HEK293 (cell line): Measurements from ENCODE around the gene KCNIP4.

Source experiments
- CTCF ChIA-PET: fragments of 350-600 bp; formaldehyde crosslinking; extraction: SDS; loops from one replicate; lab custom pipeline; 2021; ENCODE audit warnings: antibody characterized with exemption; lab: Yijun Ruan, JAX
- POLR2A ChIA-PET: fragments of 300-600 bp; formaldehyde crosslinking; extraction: SDS; loops from one replicate; lab custom pipeline; 2020; ENCODE audit warnings: antibody characterized with exemption, inconsistent platforms; lab: Yijun Ruan, JAX
- H3K27ac ChIP-seq: fragments of 200-500 bp; sonication (Bioruptor generic); 2 replicates; pipeline ENCODE4 v1.5.1; 2014; ENCODE audit warnings: low read depth, low read length, control low read depth, inconsistent platforms; ENCODE audit errors: extremely low read depth
- H3K36me3 ChIP-seq, 2 experiments: fragments of 200-500 bp in 1 of 2; sonication (Bioruptor generic) in 1 of 2; 1 replicate in 1 of 2; 2 replicates in 1 of 2; pipeline ENCODE4 v1.5.1; 2014 to 2017; ENCODE audit warnings: inconsistent platforms in 2 of 2, low read length in 2 of 2; ENCODE audit not compliant: control insufficient read depth in 2 of 2, insufficient read depth in 1 of 2
- H3K4me1 ChIP-seq: fragments of 200-500 bp; sonication (Bioruptor generic); 2 replicates; pipeline ENCODE4 v1.5.1; 2014; ENCODE audit warnings: mild to moderate bottlenecking, low read length, inconsistent platforms; ENCODE audit not compliant: control insufficient read depth, insufficient read depth
- H3K4me3 ChIP-seq: 2 replicates; pipeline ENCODE4 v1.5.1; 2011; ENCODE audit warnings: low read depth, mild to moderate bottlenecking, control low read depth, low read length, moderate library complexity
- H3K9me3 ChIP-seq: fragments of 200-500 bp; sonication (Bioruptor generic); 2 replicates; pipeline ENCODE4 v1.5.1; 2014; ENCODE audit warnings: low read depth, low read length, inconsistent platforms; ENCODE audit not compliant: control insufficient read depth, insufficient read depth
- ELK4 ChIP-seq: IDR thresholded peaks from 2 replicates; pipeline ENCODE4 v1.6.1; 2011; ENCODE audit warnings: mild to moderate bottlenecking, low read depth, low read length, borderline replicate concordance
- GFI1B ChIP-seq: fragments of 450-650 bp; formaldehyde crosslinking; IDR thresholded peaks from 2 replicates; pipeline ENCODE4 v1.5.1; 2016; ENCODE audit warnings: missing biosample characterization, missing genetic modification characterization
- GLIS1 ChIP-seq: fragments of 450-650 bp; formaldehyde crosslinking; IDR thresholded peaks from 2 replicates; pipeline ENCODE4 v1.5.1; 2016; ENCODE audit warnings: missing biosample characterization, missing genetic modification characterization
- HOXA7 ChIP-seq: sonication (generic); formaldehyde crosslinking; IDR thresholded peaks from 2 replicates; pipeline ENCODE4 v1.8.1; 2022; ENCODE audit warnings: missing genetic modification reagents, borderline replicate concordance
- KLF10 ChIP-seq: fragments of 450-650 bp; IDR thresholded peaks from 2 replicates; pipeline ENCODE4 v1.5.1; 2018; ENCODE audit warnings: missing biosample characterization, mild to moderate bottlenecking, missing genetic modification characterization
- PRDM10 ChIP-seq: fragments of 450-650 bp; formaldehyde crosslinking; IDR thresholded peaks from 2 replicates; pipeline ENCODE4 v1.5.1; 2016; ENCODE audit warnings: missing biosample characterization, missing genetic modification characterization
- ZBTB48 ChIP-seq: fragments of 450-650 bp; formaldehyde crosslinking; IDR thresholded peaks from 2 replicates; pipeline ENCODE4 v1.5.1; 2016; ENCODE audit warnings: missing biosample characterization, missing genetic modification characterization
- ZEB2 ChIP-seq: fragments of 450-650 bp; formaldehyde crosslinking; IDR thresholded peaks from 2 replicates; pipeline ENCODE4 v1.5.1; 2016; ENCODE audit warnings: missing biosample characterization, missing genetic modification characterization
- ZFP3 ChIP-seq: fragments of 450-650 bp; formaldehyde crosslinking; IDR thresholded peaks from 2 replicates; pipeline ENCODE4 v1.5.1; 2016; ENCODE audit warnings: low read depth, missing biosample characterization, missing genetic modification characterization
- ZNF155 ChIP-seq: fragments of 450-650 bp; formaldehyde crosslinking; IDR thresholded peaks from 2 replicates; pipeline ENCODE4 v1.5.1; 2016; ENCODE audit warnings: missing biosample characterization, missing genetic modification characterization
- ZNF18 ChIP-seq: fragments of 450-650 bp; formaldehyde crosslinking; IDR thresholded peaks from 2 replicates; pipeline ENCODE4 v1.5.1; 2016; ENCODE audit warnings: missing biosample characterization, missing genetic modification characterization
- ZNF211 ChIP-seq: fragments of 450-650 bp; formaldehyde crosslinking; IDR thresholded peaks from 2 replicates; pipeline ENCODE4 v1.5.1; 2016; ENCODE audit warnings: low read depth, missing biosample characterization, missing genetic modification characterization
- ZNF266 ChIP-seq: fragments of 450-650 bp; formaldehyde crosslinking; IDR thresholded peaks from 2 replicates; pipeline ENCODE4 v1.5.1; 2016; ENCODE audit warnings: missing biosample characterization, missing genetic modification characterization, low read depth
- ZNF280C ChIP-seq: fragments of 450-650 bp; formaldehyde crosslinking; IDR thresholded peaks from 2 replicates; pipeline ENCODE4 v1.5.1; 2016; ENCODE audit warnings: missing biosample characterization, missing genetic modification characterization
- ZNF510 ChIP-seq: fragments of 450-650 bp; formaldehyde crosslinking; IDR thresholded peaks from 2 replicates; pipeline ENCODE4 v1.5.1; 2018; ENCODE audit warnings: mild to moderate bottlenecking, missing genetic modification characterization, missing biosample characterization; ENCODE audit not compliant: insufficient replicate concordance
- ZNF514 ChIP-seq: fragments of 450-650 bp; formaldehyde crosslinking; IDR thresholded peaks from 2 replicates; pipeline ENCODE4 v1.5.1; 2016; ENCODE audit warnings: missing biosample characterization, missing genetic modification characterization
- ZNF521 ChIP-seq: fragments of 450-650 bp; formaldehyde crosslinking; IDR thresholded peaks from 2 replicates; pipeline ENCODE4 v1.5.1; 2017; ENCODE audit warnings: missing biosample characterization, mild to moderate bottlenecking, missing genetic modification characterization
- ZNF623 ChIP-seq: fragments of 450-650 bp; formaldehyde crosslinking; IDR thresholded peaks from 2 replicates; pipeline ENCODE4 v1.5.1; 2016; ENCODE audit warnings: missing biosample characterization, missing genetic modification characterization
- ZNF707 ChIP-seq: fragments of 450-650 bp; formaldehyde crosslinking; IDR thresholded peaks from 2 replicates; pipeline ENCODE4 v1.5.1; 2016; ENCODE audit warnings: missing biosample characterization, missing genetic modification characterization
- ZNF830 ChIP-seq: fragments of 450-650 bp; IDR thresholded peaks from 2 replicates; pipeline ENCODE4 v1.5.0; 2018; ENCODE audit warnings: missing biosample characterization, missing genetic modification characterization, low read depth, mild to moderate bottlenecking, moderate library complexity
- ZSCAN23 ChIP-seq: fragments of 450-650 bp; formaldehyde crosslinking; IDR thresholded peaks from 2 replicates; pipeline ENCODE4 v1.5.1; 2016; ENCODE audit warnings: missing biosample characterization, missing genetic modification characterization

The KCNIP4 gene

GRCh38 chr4:21097026-21097425 lies 851.5 kb downstream of the KCNIP4 start (continued):
- TF ChIP-seq ZNF510 (tag by site-specific recombination), result no peak
- no peak for TF ChIP-seq ZNF623 (tag by site-specific recombination)
- no peak for TF ChIP-seq ZNF266 (tag by site-specific recombination)
- no peak for TF ChIP-seq ZSCAN23 (tag by site-specific recombination)
- TF ChIP-seq HOXA7, result no peak
- no peak for TF ChIP-seq GLIS1 (tag by site-specific recombination)
- TF ChIP-seq ZBTB48 (tag by site-specific recombination), result no peak

- Histone ChIP-seq H3K4me3 (no peak overlapping the region), H3K4me1 (no peaks in the 10 kb centered on the region), H3K9me3 (no peaks in the 10 kb centered on the region), H3K36me3 (no peaks in the 10 kb centered on the region), H3K27ac (no peak overlapping the region)
- POLR2A ChIA-PET, result no interaction called here
- CTCF ChIA-PET, result no interaction called here
- TF ChIP-seq PRDM10, result no peak
- TF ChIP-seq ZNF18 (tag by site-specific recombination), result no peak
- TF ChIP-seq KLF10, result no peak
- TF ChIP-seq ZNF707 (tag by site-specific recombination), result no peak
- no peak for TF ChIP-seq ELK4
- TF ChIP-seq ZEB2 (tag by site-specific recombination), result no peak
- TF ChIP-seq ZFP3 (tag by site-specific recombination), result no peak
- no peak for TF ChIP-seq GFI1B (tag by site-specific recombination)
- no peak for TF ChIP-seq ZNF211 (tag by site-specific recombination)
- no peak for TF ChIP-seq ZNF514 (tag by site-specific recombination)
- no peak for TF ChIP-seq ZNF280C (tag by site-specific recombination)
- TF ChIP-seq ZNF521 (tag by site-specific recombination), result no peak
- no peak for TF ChIP-seq ZNF830 (tag by site-specific recombination)
- TF ChIP-seq ZNF155 (tag by site-specific recombination), result no peak
Measured at GRCh38 chr4:21092531-21092930, 856.0 kb downstream of the KCNIP4 start.
